Spleen (tissue), 7 donors: ENCODE measurements around the gene PIP5K1B.

Source experiments
- POLR2A ChIP-seq, 3 donors: fragments of 450-650 bp; IDR thresholded peaks; one replicate each; pipeline ENCODE4 v1.5.1; 2017; ENCODE audit warnings: antibody characterized with exemption in 3 of 3, mild to moderate bottlenecking in 1 of 3
- TF ChIP-seq, protein P1 (sequence below), 11 experiments: fragments of 200-600 bp in 7 of 11; fragments of 450-650 bp in 4 of 11; sonication (generic) in 4 of 11; IDR thresholded peaks in 8 of 11; conservative IDR thresholded peaks in 3 of 11; 1 replicate in 7 of 11; 2 replicates in 4 of 11; pipeline versions ENCODE4 v1.4.0 to v1.8.0; 2016 to 2021; ENCODE audit warnings: antibody characterized with exemption in 11 of 11, inconsistent platforms in 4 of 11, mild to moderate bottlenecking in 1 of 11
- donor health status: DM: no; HTN: no; CAD: no; lungs with moderate emphysema.
- donor health status: DM: no; HTN: no; CAD: no.
- donor health status: DM: no; HTN: no; CAD: no.

DNA sequence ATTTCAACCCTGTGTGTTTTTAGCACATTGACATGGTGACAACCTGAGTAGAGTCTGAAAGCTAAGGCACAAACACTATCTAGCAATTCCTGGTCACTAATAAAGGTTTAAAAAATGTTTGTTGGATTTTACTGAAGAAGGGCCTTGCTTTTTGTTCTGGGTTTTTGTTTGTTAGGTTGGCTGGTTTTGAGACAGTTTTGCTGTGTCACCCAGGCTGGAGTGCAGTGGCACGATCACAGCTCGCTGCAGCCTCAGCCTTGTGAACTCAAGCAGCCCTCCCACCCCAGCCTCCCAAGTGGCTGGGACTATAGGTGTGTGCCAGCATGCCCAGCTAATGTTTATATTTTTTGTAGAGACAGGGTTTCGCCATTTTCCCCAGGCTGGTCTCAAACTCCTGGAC, 269.9 kb downstream of the PIP5K1B start:
- TF ChIP-seq, protein P1, sequence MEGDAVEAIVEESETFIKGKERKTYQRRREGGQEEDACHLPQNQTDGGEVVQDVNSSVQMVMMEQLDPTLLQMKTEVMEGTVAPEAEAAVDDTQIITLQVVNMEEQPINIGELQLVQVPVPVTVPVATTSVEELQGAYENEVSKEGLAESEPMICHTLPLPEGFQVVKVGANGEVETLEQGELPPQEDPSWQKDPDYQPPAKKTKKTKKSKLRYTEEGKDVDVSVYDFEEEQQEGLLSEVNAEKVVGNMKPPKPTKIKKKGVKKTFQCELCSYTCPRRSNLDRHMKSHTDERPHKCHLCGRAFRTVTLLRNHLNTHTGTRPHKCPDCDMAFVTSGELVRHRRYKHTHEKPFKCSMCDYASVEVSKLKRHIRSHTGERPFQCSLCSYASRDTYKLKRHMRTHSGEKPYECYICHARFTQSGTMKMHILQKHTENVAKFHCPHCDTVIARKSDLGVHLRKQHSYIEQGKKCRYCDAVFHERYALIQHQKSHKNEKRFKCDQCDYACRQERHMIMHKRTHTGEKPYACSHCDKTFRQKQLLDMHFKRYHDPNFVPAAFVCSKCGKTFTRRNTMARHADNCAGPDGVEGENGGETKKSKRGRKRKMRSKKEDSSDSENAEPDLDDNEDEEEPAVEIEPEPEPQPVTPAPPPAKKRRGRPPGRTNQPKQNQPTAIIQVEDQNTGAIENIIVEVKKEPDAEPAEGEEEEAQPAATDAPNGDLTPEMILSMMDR (IDR thresholded peaks at IDR 0.05 in 8 of 11, conservative IDR thresholded peaks at IDR 0.05 in 3 of 11), result no peak
- no peak for TF ChIP-seq POLR2A (IDR thresholded peaks at IDR 0.05)
